IMR-90 (cell line): ENCODE results near the gene PHKB. TPM values are rescaled to one million over a fixed set of nuclear protein-coding genes. Genes with fewer than 3 reads are reported as not detected.

Experiments
- ATAC-seq: fragments of 200-7000 bp; cut with Tn5 transposase; 2 replicates; pipeline ENCODE4 v1.9.1; 2020; ENCODE audit warnings: low read depth, mild to moderate bottlenecking, moderate library complexity
- BruUV-seq: library from RNA; stranded (reverse); fragments of 400-500 nt; replicated peaks from 2 replicates; lab custom pipeline; 2021; lab: Mats Ljungman, UMichigan
- CTCF ChIA-PET: fragments of 300-600 bp; formaldehyde crosslinking; extraction: SDS; loops from one replicate; lab custom pipeline; 2021; ENCODE audit warnings: antibody characterized with exemption; lab: Yijun Ruan, JAX
- POLR2A ChIA-PET: fragments of 300-600 bp; sonication (Branson Sonifier 250); formaldehyde crosslinking; loops from one replicate; lab custom pipeline; 2022; ENCODE audit warnings: antibody characterized with exemption; ENCODE audit not compliant: unreplicated experiment; lab: Charles Lee
- DNase-seq: peaks from one replicate; pipeline ENCODE4 v3.0.0; 2013
- H2AFZ ChIP-seq: replicated peaks from 2 replicates; pipeline ENCODE3; 2013; ENCODE audit warnings: low read length, mild to moderate bottlenecking; ENCODE audit not compliant: poor library complexity
- H2AK5ac ChIP-seq: 2 replicates; pipeline ENCODE4 v1.6.1; 2013; ENCODE audit warnings: low read depth, low read length, inconsistent platforms
- H2AK9ac ChIP-seq: replicated peaks from 2 replicates; pipeline ENCODE3; 2013; ENCODE audit warnings: mild to moderate bottlenecking, low read depth, low read length, moderate library complexity; ENCODE audit not compliant: poor library complexity
- H2BK120ac ChIP-seq: 2 replicates; pipeline ENCODE4 v1.6.1; 2013; ENCODE audit warnings: low read depth, low read length, inconsistent platforms
- H2BK15ac ChIP-seq: 3 replicates; pipeline ENCODE4 v1.6.1; 2013; ENCODE audit warnings: low read depth, low read length, inconsistent platforms
- H2BK20ac ChIP-seq: 2 replicates; pipeline ENCODE4 v1.6.1; 2013; ENCODE audit warnings: low read depth, mild to moderate bottlenecking, inconsistent platforms, low read length, moderate library complexity
- H2BK5ac ChIP-seq: 2 replicates; pipeline ENCODE4 v1.6.1; 2013; ENCODE audit warnings: mild to moderate bottlenecking, low read depth, low read length, inconsistent platforms; ENCODE audit not compliant: poor library complexity, severe bottlenecking
- H3K14ac ChIP-seq: replicated peaks from 2 replicates; pipeline ENCODE4 v1.6.1; 2013; ENCODE audit warnings: low read depth, low read length, inconsistent platforms
- H3K18ac ChIP-seq: 2 replicates; pipeline ENCODE4 v1.6.1; 2013; ENCODE audit warnings: low read depth, low read length, control low read depth
- H3K23ac ChIP-seq: 2 replicates; pipeline ENCODE4 v1.6.1; 2013; ENCODE audit warnings: low read depth, low read length, inconsistent platforms
- H3K27ac ChIP-seq: 2 replicates; pipeline ENCODE4 v1.5.1; 2013; ENCODE audit warnings: mild to moderate bottlenecking, control low read depth, low read length; ENCODE audit not compliant: insufficient read depth
- H3K27me3 ChIP-seq: 2 replicates; pipeline ENCODE4 v1.6.1; 2013; ENCODE audit warnings: low read length; ENCODE audit not compliant: control insufficient read depth, insufficient read depth
- H3K36me3 ChIP-seq: 2 replicates; pipeline ENCODE4 v1.6.1; 2013; ENCODE audit warnings: low read length, mixed read lengths; ENCODE audit not compliant: control insufficient read depth, insufficient read depth
- H3K4ac ChIP-seq: 2 replicates; pipeline ENCODE4 v1.6.1; 2013; ENCODE audit warnings: low read depth, low read length, inconsistent platforms
- H3K4me1 ChIP-seq: 2 replicates; pipeline ENCODE4 v1.6.1; 2013; ENCODE audit warnings: low read length, mixed read lengths; ENCODE audit not compliant: control insufficient read depth, insufficient read depth
- H3K4me2 ChIP-seq: 2 replicates; pipeline ENCODE4 v1.6.1; 2013; ENCODE audit warnings: low read depth, mild to moderate bottlenecking, control low read depth, low read length, moderate library complexity
- H3K4me3 ChIP-seq: 2 replicates; pipeline ENCODE4 v1.5.1; 2013; ENCODE audit warnings: low read depth, mild to moderate bottlenecking, control low read depth, low read length, moderate library complexity; ENCODE audit not compliant: insufficient read depth
- H3K56ac ChIP-seq: 2 replicates; pipeline ENCODE4 v1.6.1; 2013; ENCODE audit warnings: low read length, inconsistent platforms; ENCODE audit not compliant: insufficient read depth; ENCODE audit errors: extremely low read depth
- H3K79me1 ChIP-seq, 2 experiments: 2 replicates each; pipeline ENCODE4 v1.6.1; 2013; ENCODE audit warnings: low read length in 2 of 2, inconsistent platforms in 1 of 2, low read depth in 1 of 2
- H3K9ac ChIP-seq: 2 replicates; pipeline ENCODE4 v1.6.1; 2013; ENCODE audit warnings: low read depth, low read length, control low read depth
- H3K9me1 ChIP-seq: 2 replicates; pipeline ENCODE4 v1.6.1; 2013; ENCODE audit warnings: low read length, inconsistent platforms; ENCODE audit not compliant: insufficient read depth
- H3K9me3 ChIP-seq: 2 replicates; pipeline ENCODE4 v1.6.1; 2013; ENCODE audit warnings: low read length; ENCODE audit not compliant: control insufficient read depth, insufficient read depth
- H4K20me1 ChIP-seq: 2 replicates; pipeline ENCODE4 v1.6.1; 2013; ENCODE audit warnings: low read length, inconsistent platforms; ENCODE audit not compliant: insufficient read depth
- H4K5ac ChIP-seq: 2 replicates; pipeline ENCODE4 v1.6.1; 2013; ENCODE audit warnings: mild to moderate bottlenecking, low read depth, low read length, control low read depth
- H4K8ac ChIP-seq, 2 experiments: 2 replicates each; pipeline ENCODE4 v1.6.1; 2013; ENCODE audit warnings: low read depth in 2 of 2, low read length in 2 of 2, control low read depth in 1 of 2, inconsistent platforms in 1 of 2
- H4K91ac ChIP-seq: 2 replicates; pipeline ENCODE4 v1.6.1; 2013; ENCODE audit warnings: low read depth, low read length, inconsistent platforms; ENCODE audit not compliant: insufficient read depth
- FOS ChIP-seq: fragments of 150-350 bp; IDR thresholded peaks from 2 replicates; pipeline ENCODE4 v1.6.1; 2016; ENCODE audit warnings: low read depth, low read length
- MAFK ChIP-seq: IDR thresholded peaks from 2 replicates; pipeline ENCODE4 v1.6.1; 2012; ENCODE audit warnings: low read depth, low read length, improper control_type of control experiment
- MXI1 ChIP-seq: IDR thresholded peaks from 2 replicates; pipeline ENCODE4 v1.6.1; 2012; ENCODE audit warnings: low read depth, mild to moderate bottlenecking, low read length, moderate library complexity, borderline replicate concordance
- RAD21 ChIP-seq: IDR thresholded peaks from 2 replicates; pipeline ENCODE4 v1.6.1; 2012; ENCODE audit warnings: low read length, improper control_type of control experiment
- WGBS, 2 experiments: methylation state at CpG; one replicate each; pipeline versions ENCODE4 v1.1.5 to v1.1.7; 2013; ENCODE audit warnings: missing lambda C conversion rate in 2 of 2; ENCODE audit not compliant: insufficient read length in 1 of 2; ENCODE audit errors: extremely low coverage in 2 of 2; 5-methylcytosine and 5-hydroxymethylcytosine counted together
- dilution Hi-C: fragments of 300-500 bp; cut with HindIII; formaldehyde crosslinking; loops from one replicate; pipeline ENCODE4 v1.14.3; 2018; ENCODE audit warnings: low sequenced_read_pairs; ENCODE audit not compliant: unreplicated experiment
- in situ Hi-C: fragments of 300-500 bp; cut with MboI; formaldehyde crosslinking; loops from 3 replicates; pipeline ENCODE4 v1.14.3; 2019; ENCODE audit warnings: low sequenced_read_pairs, inconsistent platforms, mixed read lengths
- intact Hi-C: fragments of 100-400 bp; cut with micrococcal nuclease; formaldehyde crosslinking; loops from 2 replicates; pipeline ENCODE4 v1.10.0; 2022
- polyA plus RNA-seq, 3 experiments: library from polyadenylated mRNA; depleted of rRNA; stranded (reverse); fragments of >200 nt; gene quantifications; 2 replicates each; pipeline ENCODE4 v1.2.3, GENCODE V29; 2012; ENCODE audit warnings: low replicate concordance in 1 of 3
- total RNA-seq: library from RNA; depleted of rRNA; stranded (reverse); fragments of >200 nt; gene quantifications from 2 replicates; pipeline ENCODE4 v1.2.3, GENCODE V29; 2012

PHKB gene
- total and polyA plus RNA-seq, 2 of the 4 experiments (the other 2 are of a cell fraction), result 24.2 to 58.6 TPM

DNA sequence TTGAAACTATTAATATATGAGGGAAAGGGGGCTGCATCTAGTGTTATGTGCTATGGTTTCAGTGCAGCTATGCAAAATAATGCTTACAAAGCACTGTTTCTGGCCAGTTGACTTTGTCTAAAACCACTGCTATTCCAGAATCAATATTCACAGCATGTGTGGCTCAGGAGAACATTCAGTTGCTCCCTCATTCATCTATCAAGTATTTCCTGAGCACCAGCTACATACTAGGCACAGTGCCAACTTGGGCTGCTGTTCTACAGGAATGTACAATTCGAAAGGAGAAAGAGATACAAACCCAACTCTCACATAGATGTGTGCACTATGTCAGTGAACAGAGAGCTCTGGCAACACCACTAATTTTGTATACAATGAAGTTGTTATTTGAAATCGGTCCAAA is 183.0 kb downstream of the PHKB start:
- WGBS, 2 experiments, result no CpG with 5 or more reads among the region's 2 CpGs
- H2BK15ac ChIP-seq, result no peak overlapping the region
- no peak overlapping the region for H3K14ac ChIP-seq
- in situ Hi-C loops, result no loop called here
- H4K5ac ChIP-seq, result no peak overlapping the region
- intact Hi-C loops, result no loop called here
- H2AFZ ChIP-seq, result no peak overlapping the region
- no peaks in the 10 kb centered on the region for H3K36me3 ChIP-seq
- no peak overlapping the region for H2BK5ac ChIP-seq
- H3K56ac ChIP-seq, result no peak overlapping the region
- H3K27ac ChIP-seq, result no peak overlapping the region
- H3K79me1 ChIP-seq, result peaks cover 0 to 9% of the 10 kb centered on the region in 2 experiments; a peak in 2 of 4 replicates
- no peak overlapping the region for H3K18ac ChIP-seq
- peak overlapping the region; percentile 2; the same call in 1 of the 2 replicates for H3K4me2 ChIP-seq
- peaks cover 7% of the 10 kb centered on the region; the same call in 1 of the 2 replicates for H3K4me1 ChIP-seq
- H3K4me3 ChIP-seq, result no peak overlapping the region
- ATAC-seq (peak; percentile 82), DNase-seq (peak; percentile 89)
- no peak overlapping the region for H3K9ac ChIP-seq
- no peak overlapping the region for H2BK20ac ChIP-seq
- ChIA-PET CTCF (interaction anchor here (0.5 kb wide), 1 partner anchor 17 kb away, joined by 4 read pairs; no protein-coding TSS in a partner anchor), POLR2A (no interaction called here)
- H3K4ac ChIP-seq, result no peak overlapping the region
- H2BK120ac ChIP-seq, result no peak overlapping the region
- no peak for TF ChIP-seq FOS
- TF ChIP-seq RAD21, result no peak
- peak; percentile 10; the same call in 1 of the 2 replicates for TF ChIP-seq MAFK
- TF ChIP-seq MXI1, result no peak
- no peaks in the 10 kb centered on the region for H3K27me3 ChIP-seq
- BruUV-seq, result no TSS peak
- no peak overlapping the region for H3K23ac ChIP-seq
- no peaks in the 10 kb centered on the region for H3K9me3 ChIP-seq
- dilution Hi-C loops, result no loop called here
- H4K20me1 ChIP-seq, result no peaks in the 10 kb centered on the region
- H4K91ac ChIP-seq, result no peak overlapping the region
- no peak overlapping the region for H2AK5ac ChIP-seq
- H4K8ac ChIP-seq, result no peak overlapping the region
- no peak overlapping the region for H2AK9ac ChIP-seq
- no peaks in the 10 kb centered on the region for H3K9me1 ChIP-seq
